B cell (primary cell): ENCODE measurements around the gene SAP30.

Source experiments
- EZH2 ChIP-seq: IDR thresholded peaks from 2 replicates; pipeline ENCODE4 v1.6.1; 2012; ENCODE audit warnings: borderline replicate concordance, low read depth, mild to moderate bottlenecking, moderate library complexity, low read length; ENCODE audit not compliant: insufficient read depth, poor library complexity, severe bottlenecking
- TF ChIP-seq, protein P1 (sequence below): fragments of 200-600 bp; IDR thresholded peaks from one replicate; pipeline ENCODE4 v1.8.0; 2022; ENCODE audit warnings: antibody characterized with exemption, mild to moderate bottlenecking

DNA sequence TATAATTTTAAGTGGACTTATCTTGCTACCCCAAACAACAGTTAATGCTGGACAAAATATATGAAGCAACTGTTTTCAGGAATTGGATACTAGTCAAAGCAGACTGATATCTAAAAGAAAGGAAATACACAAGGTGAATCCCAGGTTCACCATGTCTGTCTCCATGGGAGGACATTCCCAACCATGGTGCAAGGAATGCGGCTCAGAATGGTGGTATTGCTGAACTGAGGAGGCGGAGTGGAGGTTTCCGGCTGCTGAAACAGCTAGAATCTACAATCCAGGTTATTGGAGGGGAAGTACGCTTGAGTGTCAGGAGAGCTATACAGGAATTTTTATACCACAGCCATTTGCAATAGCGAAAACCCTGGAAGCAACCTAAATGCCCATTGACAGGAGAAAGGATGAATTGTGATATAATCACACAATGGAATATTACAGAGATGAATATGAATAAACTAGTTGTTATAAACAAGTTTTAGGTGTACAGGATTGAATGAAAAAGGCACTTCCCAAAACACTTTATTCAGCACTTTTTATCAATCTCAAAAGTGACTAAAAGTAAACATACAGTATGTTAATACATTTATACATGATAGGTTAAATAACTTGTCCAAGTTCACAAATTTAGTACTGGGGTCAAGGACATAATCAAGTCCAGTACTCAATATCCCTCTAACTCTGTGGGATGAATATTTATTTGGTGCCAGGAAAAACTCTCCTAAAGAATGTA, 45.6 kb upstream of the SAP30 start:
- no peak for TF ChIP-seq EZH2
- TF ChIP-seq, protein P1, sequence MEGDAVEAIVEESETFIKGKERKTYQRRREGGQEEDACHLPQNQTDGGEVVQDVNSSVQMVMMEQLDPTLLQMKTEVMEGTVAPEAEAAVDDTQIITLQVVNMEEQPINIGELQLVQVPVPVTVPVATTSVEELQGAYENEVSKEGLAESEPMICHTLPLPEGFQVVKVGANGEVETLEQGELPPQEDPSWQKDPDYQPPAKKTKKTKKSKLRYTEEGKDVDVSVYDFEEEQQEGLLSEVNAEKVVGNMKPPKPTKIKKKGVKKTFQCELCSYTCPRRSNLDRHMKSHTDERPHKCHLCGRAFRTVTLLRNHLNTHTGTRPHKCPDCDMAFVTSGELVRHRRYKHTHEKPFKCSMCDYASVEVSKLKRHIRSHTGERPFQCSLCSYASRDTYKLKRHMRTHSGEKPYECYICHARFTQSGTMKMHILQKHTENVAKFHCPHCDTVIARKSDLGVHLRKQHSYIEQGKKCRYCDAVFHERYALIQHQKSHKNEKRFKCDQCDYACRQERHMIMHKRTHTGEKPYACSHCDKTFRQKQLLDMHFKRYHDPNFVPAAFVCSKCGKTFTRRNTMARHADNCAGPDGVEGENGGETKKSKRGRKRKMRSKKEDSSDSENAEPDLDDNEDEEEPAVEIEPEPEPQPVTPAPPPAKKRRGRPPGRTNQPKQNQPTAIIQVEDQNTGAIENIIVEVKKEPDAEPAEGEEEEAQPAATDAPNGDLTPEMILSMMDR: no peak
